Uterus (tissue), 2 donors: Measurements from ENCODE around the gene RAB14.

Source experiments
- POLR2A ChIP-seq, 2 donors: fragments of 450-650 bp; IDR thresholded peaks; one replicate each; pipeline ENCODE4 v1.6.1; 2016; ENCODE audit warnings: antibody characterized with exemption in 2 of 2, mild to moderate bottlenecking in 1 of 2, moderate library complexity in 1 of 2
- TF ChIP-seq, protein P1 (sequence below), 4 experiments: fragments of 200-600 bp in 2 of 4; fragments of 450-650 bp in 2 of 4; sonication (generic) in 2 of 4; IDR thresholded peaks; one replicate each; pipeline ENCODE4 v1.5.1; 2016 to 2019; ENCODE audit warnings: antibody characterized with exemption in 4 of 4, mild to moderate bottlenecking in 2 of 4, moderate library complexity in 1 of 4

DNA sequence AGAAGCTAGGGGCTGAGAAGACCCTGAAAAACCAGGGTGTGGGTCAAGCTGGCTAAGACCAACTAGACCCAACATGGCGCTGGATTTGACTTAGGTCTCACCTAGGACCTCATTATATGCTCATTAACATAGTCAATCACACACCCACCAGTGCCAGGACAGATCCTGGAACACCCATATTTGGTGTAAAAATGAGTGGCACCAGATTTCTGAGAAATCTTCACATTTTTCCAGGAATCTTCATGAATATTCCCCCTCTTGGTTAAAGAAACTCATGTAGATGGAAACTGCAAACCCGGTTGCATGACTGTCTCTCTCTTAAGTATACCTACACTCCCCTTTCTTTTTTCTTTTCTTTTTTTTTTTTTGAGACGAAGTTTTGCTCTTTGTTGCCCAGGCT is 17.9 kb upstream of the RAB14 start:
- TF ChIP-seq POLR2A (IDR thresholded peaks at IDR 0.05): no peak
- TF ChIP-seq, protein P1, sequence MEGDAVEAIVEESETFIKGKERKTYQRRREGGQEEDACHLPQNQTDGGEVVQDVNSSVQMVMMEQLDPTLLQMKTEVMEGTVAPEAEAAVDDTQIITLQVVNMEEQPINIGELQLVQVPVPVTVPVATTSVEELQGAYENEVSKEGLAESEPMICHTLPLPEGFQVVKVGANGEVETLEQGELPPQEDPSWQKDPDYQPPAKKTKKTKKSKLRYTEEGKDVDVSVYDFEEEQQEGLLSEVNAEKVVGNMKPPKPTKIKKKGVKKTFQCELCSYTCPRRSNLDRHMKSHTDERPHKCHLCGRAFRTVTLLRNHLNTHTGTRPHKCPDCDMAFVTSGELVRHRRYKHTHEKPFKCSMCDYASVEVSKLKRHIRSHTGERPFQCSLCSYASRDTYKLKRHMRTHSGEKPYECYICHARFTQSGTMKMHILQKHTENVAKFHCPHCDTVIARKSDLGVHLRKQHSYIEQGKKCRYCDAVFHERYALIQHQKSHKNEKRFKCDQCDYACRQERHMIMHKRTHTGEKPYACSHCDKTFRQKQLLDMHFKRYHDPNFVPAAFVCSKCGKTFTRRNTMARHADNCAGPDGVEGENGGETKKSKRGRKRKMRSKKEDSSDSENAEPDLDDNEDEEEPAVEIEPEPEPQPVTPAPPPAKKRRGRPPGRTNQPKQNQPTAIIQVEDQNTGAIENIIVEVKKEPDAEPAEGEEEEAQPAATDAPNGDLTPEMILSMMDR (IDR thresholded peaks at IDR 0.05): no peak
